Keratinocyte (primary cell): ENCODE data around the gene EEPD1. TPM values are rescaled to one million over a fixed set of nuclear protein-coding genes. Genes with fewer than 3 reads are reported as not detected.

Experiments used
- DNase-seq: peaks from one replicate; pipeline ENCODE4 v3.0.0-alpha.2; 2011; ENCODE audit warnings: low read depth, missing footprints, low spot score
- FAIRE-seq: peaks from 2 replicates; lab custom pipeline; 2011; peaks lifted over from hg19 to GRCh38; lab: Jason Lieb, UNC
- H2AFZ ChIP-seq: 2 replicates; pipeline ENCODE4 v1.6.0; 2012; ENCODE audit warnings: low read length, control low read depth, inconsistent platforms; ENCODE audit not compliant: control insufficient read depth
- H3K27ac ChIP-seq: 2 replicates; pipeline ENCODE4 v1.5.1; 2011; ENCODE audit warnings: low read length; ENCODE audit not compliant: control insufficient read depth, insufficient read depth
- H3K27me3 ChIP-seq: 3 replicates; pipeline ENCODE4 v1.6.0; 2011; ENCODE audit warnings: low read length; ENCODE audit not compliant: control insufficient read depth, insufficient read depth; ENCODE audit errors: extremely low read depth
- H3K36me3 ChIP-seq, 2 experiments: 2 replicates in 1 of 2; 3 replicates in 1 of 2; pipeline ENCODE4 v1.5.1; 2011; ENCODE audit warnings: low read length in 2 of 2, mild to moderate bottlenecking in 1 of 2; ENCODE audit not compliant: control insufficient read depth in 2 of 2, insufficient read depth in 2 of 2; ENCODE audit errors: extremely low read depth in 1 of 2
- H3K4me1 ChIP-seq: 3 replicates; pipeline ENCODE4 v1.5.1; 2011; ENCODE audit warnings: low read length; ENCODE audit not compliant: control insufficient read depth, insufficient read depth; ENCODE audit errors: extremely low read depth
- H3K4me2 ChIP-seq: 3 replicates; pipeline ENCODE4 v1.6.0; 2011; ENCODE audit warnings: low read depth, low read length; ENCODE audit not compliant: control insufficient read depth, insufficient read depth; ENCODE audit errors: extremely low read depth
- H3K4me3 ChIP-seq, 3 experiments: fragments of 200-600 bp in 1 of 3; sonication (generic) in 1 of 3; 2 replicates in 2 of 3; 3 replicates in 1 of 3; pipeline ENCODE4 v1.5.1; 2011 to 2016; ENCODE audit warnings: low read length in 3 of 3, mild to moderate bottlenecking in 3 of 3, control low read depth in 2 of 3, inconsistent platforms in 1 of 3, low read depth in 1 of 3, mixed read lengths in 1 of 3, mixed run types in 1 of 3, moderate library complexity in 1 of 3; ENCODE audit not compliant: control insufficient read depth in 2 of 3, insufficient read depth in 2 of 3; ENCODE audit errors: extremely low read depth in 1 of 3
- H3K79me2 ChIP-seq: 2 replicates; pipeline ENCODE4 v1.6.0; 2012; ENCODE audit warnings: low read length; ENCODE audit not compliant: control insufficient read depth, insufficient read depth
- H3K9ac ChIP-seq: 3 replicates; pipeline ENCODE4 v1.6.0; 2011; ENCODE audit warnings: low read length; ENCODE audit not compliant: control insufficient read depth, insufficient read depth; ENCODE audit errors: extremely low read depth
- H3K9me1 ChIP-seq: 3 replicates; pipeline ENCODE4 v1.6.0; 2011; ENCODE audit warnings: low read length; ENCODE audit not compliant: control insufficient read depth, insufficient read depth; ENCODE audit errors: extremely low read depth
- H3K9me3 ChIP-seq: 2 replicates; pipeline ENCODE4 v1.5.1; 2012; ENCODE audit warnings: low read depth, low read length; ENCODE audit not compliant: control insufficient read depth
- H4K20me1 ChIP-seq: 3 replicates; pipeline ENCODE4 v1.6.0; 2011; ENCODE audit warnings: low read length; ENCODE audit not compliant: control insufficient read depth, insufficient read depth; ENCODE audit errors: extremely low read depth
- dilution Hi-C: fragments of 300-500 bp; cut with MboI; formaldehyde crosslinking; loops from one replicate; pipeline ENCODE4 v1.7.0; 2020; ENCODE audit warnings: low sequenced_read_pairs; ENCODE audit not compliant: extremely low pct_ligation_motif_present
- polyA plus RNA-seq, 5 experiments: library from polyadenylated mRNA; depleted of rRNA in 3 of 5; stranded (reverse) in 3 of 5; stranded (forward) in 1 of 5; unstranded in 1 of 5; fragments of >200 nt; gene quantifications; 1 replicate in 1 of 5; 2 replicates in 3 of 5; 3 replicates in 1 of 5; pipeline versions ENCODE4 v1.2.1 to v1.2.3, GENCODE V29; 2011 to 2012; ENCODE audit warnings: missing spikeins in 2 of 5, low read depth in 1 of 5, low replicate concordance in 1 of 5
- TF ChIP-seq, protein P1 (sequence below), 3 experiments: IDR thresholded peaks in 1 of 3; conservative IDR thresholded peaks in 1 of 3; optimal IDR thresholded peaks in 1 of 3; 2 replicates in 2 of 3; 3 replicates in 1 of 3; pipeline versions ENCODE3 to v1.5.1; 2011; ENCODE audit warnings: low read length in 3 of 3, mild to moderate bottlenecking in 3 of 3, moderate library complexity in 2 of 3, control low read depth in 1 of 3, inconsistent platforms in 1 of 3; ENCODE audit not compliant: insufficient read depth in 2 of 3; ENCODE audit errors: extremely low read depth in 1 of 3

EEPD1 gene
- polyA plus RNA-seq, 1 donor (not counting 4 experiments of a cell fraction or from before 2014, with no cell fraction given) = 1.2 TPM

DNA sequence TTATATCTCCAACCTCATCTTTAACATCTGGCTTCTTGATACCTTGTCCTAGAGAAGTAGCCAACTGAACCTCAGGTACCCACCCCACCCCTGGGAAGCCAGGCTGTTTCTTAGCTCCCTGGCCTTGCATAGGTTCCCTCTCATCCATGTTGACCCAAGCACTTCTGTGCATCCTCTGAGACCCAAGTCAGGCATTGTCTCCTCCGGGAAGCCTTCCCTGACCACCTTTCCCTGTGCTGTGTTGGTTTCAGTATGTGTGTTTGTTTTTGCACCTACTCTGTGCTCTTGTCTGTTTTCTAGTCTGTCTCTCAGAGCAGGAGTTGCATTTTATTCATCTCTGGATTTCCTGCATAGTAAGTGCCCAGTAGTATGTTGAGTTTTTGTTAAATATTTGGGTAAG is 143.2 kb downstream of the EEPD1 start:
- Histone ChIP-seq H3K36me3 (no peaks in the 10 kb centered on the region), H3K9me3 (no peaks in the 10 kb centered on the region), H4K20me1 (no peaks in the 10 kb centered on the region), H3K27me3 (no peaks in the 10 kb centered on the region), H3K79me2 (no peaks in the 10 kb centered on the region), H2AFZ (no peak overlapping the region), H3K27ac (no peak overlapping the region), H3K4me2 (no peak overlapping the region), H3K9me1 (no peaks in the 10 kb centered on the region), H3K4me1 (peaks cover 2% of the 10 kb centered on the region), H3K4me3 (no peak overlapping the region), H3K9ac (no peak overlapping the region)
- no peak for FAIRE-seq
- dilution Hi-C loops = no loop called here
- no peak for DNase-seq
- TF ChIP-seq, protein P1, sequence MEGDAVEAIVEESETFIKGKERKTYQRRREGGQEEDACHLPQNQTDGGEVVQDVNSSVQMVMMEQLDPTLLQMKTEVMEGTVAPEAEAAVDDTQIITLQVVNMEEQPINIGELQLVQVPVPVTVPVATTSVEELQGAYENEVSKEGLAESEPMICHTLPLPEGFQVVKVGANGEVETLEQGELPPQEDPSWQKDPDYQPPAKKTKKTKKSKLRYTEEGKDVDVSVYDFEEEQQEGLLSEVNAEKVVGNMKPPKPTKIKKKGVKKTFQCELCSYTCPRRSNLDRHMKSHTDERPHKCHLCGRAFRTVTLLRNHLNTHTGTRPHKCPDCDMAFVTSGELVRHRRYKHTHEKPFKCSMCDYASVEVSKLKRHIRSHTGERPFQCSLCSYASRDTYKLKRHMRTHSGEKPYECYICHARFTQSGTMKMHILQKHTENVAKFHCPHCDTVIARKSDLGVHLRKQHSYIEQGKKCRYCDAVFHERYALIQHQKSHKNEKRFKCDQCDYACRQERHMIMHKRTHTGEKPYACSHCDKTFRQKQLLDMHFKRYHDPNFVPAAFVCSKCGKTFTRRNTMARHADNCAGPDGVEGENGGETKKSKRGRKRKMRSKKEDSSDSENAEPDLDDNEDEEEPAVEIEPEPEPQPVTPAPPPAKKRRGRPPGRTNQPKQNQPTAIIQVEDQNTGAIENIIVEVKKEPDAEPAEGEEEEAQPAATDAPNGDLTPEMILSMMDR (optimal IDR thresholded peaks at IDR 0.05 in 1 of 3, IDR thresholded peaks at IDR 0.05 in 1 of 3, conservative IDR thresholded peaks at IDR 0.05 in 1 of 3; ENCODE audit: extremely low read depth in 1 of 3, insufficient read depth in 2 of 3, low read length in 3 of 3) = no peak

DNA sequence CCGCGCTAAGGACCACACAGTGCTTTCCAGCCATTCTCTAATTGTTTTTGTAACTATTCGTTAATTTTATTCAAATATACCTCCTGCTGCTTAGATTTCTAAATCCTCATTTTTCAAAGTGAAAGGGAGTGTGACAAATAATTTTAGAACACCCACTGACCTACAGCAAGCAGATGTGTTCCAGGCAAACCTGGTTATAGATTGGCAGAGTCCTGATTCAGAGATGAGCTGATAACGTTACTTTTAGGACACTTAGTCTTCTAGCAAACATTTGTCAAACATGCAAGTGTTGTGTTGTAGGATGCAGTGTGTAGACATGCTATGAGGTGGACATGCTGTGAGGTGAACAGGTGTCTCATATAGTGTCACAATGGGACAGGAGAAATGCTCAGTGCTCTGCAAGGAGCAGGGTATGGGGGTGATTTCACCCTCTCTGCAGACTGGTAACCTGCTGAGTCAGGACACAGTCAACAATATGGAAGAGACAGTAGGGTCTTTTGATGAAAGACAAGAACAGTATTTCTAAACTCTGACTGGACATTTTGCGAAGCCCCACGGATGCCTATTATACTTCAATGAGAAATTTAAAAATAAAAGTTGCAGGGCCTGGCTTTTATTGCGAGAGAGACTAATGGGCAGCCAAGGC is 144.4 kb downstream of the EEPD1 start:
- no peak overlapping the region for H3K27ac ChIP-seq
- H3K27me3 ChIP-seq = no peaks in the 10 kb centered on the region
- no peak overlapping the region for H3K9ac ChIP-seq
- no peaks in the 10 kb centered on the region for H3K9me3 ChIP-seq
- no peaks in the 10 kb centered on the region for H3K9me1 ChIP-seq
- no peak for FAIRE-seq
- H3K4me1 ChIP-seq = no peaks in the 10 kb centered on the region
- TF ChIP-seq, protein P1 (optimal IDR thresholded peaks at IDR 0.05 in 1 of 3, IDR thresholded peaks at IDR 0.05 in 1 of 3, conservative IDR thresholded peaks at IDR 0.05 in 1 of 3; ENCODE audit: extremely low read depth in 1 of 3, insufficient read depth in 2 of 3, low read length in 3 of 3) = no peak
- no peak overlapping the region for H3K4me3 ChIP-seq
- H4K20me1 ChIP-seq = no peaks in the 10 kb centered on the region
- no peaks in the 10 kb centered on the region for H3K36me3 ChIP-seq
- dilution Hi-C loops = no loop called here
- no peak for DNase-seq
- no peak overlapping the region for H3K4me2 ChIP-seq
- no peak overlapping the region for H2AFZ ChIP-seq
- H3K79me2 ChIP-seq = no peaks in the 10 kb centered on the region
